HG03196 (cell line): ENCODE data around the gene TGM3.

ENCODE experiments used
- ATAC-seq: cut with Tn5 transposase; IDR thresholded peaks from one replicate; pipeline ENCODE4 v1.9.1; 2021; ENCODE audit not compliant: unreplicated experiment

Gene TGM3

DNA sequence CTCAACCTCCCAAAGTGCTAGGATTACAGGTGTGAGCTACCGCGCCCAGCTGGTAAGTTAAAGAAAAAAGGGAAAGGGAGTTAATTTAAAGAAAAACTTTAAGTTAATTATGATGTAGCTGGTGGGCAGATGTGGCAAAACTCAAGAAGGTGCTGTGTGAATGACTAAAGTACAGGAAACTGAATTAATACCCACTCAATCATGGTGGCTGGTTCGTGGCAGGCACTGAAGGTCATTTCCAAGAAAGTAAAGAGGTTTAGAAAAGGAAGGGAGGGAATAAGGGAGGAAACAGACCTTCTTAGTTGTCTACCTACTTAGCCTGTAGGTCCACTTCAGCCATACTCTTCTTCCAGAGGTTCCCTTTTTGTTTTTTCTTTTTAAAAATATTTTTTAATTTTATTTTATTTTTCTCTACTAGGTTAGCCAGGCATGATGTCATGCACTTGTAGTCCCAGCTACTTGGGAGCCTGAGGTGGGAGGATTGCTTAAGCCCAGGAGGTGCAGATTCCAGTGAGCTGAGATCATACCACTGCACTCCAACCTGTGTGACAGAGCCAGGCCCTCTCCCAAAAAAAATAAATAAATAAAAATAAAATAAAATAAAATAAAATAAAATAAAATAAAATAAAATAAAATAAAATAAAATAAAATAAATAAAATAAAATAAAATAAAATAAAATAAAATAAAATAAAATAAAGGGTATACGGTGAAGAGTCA is 11.9 kb upstream of the TGM3 start:
- no peak for ATAC-seq

DNA sequence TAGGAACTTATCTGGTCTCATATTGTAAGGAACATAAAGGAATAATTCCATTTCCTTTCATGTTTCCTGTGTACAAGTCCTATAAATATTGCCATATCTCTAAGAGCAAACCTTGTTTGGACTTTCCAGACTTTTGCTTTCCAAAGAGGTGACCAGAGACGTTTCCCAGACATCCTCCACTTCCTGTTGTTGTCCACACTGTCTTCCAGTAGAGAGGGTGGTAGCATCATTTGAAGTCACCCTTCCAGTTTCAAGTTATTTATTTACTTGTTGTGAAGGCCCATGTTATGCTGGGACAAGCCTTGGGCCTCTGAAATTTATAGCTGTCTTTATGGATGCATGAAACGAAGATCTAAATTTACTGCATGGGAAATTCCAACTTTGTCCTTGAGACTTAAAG is 10.6 kb upstream of the TGM3 start:
- no peak for ATAC-seq

DNA sequence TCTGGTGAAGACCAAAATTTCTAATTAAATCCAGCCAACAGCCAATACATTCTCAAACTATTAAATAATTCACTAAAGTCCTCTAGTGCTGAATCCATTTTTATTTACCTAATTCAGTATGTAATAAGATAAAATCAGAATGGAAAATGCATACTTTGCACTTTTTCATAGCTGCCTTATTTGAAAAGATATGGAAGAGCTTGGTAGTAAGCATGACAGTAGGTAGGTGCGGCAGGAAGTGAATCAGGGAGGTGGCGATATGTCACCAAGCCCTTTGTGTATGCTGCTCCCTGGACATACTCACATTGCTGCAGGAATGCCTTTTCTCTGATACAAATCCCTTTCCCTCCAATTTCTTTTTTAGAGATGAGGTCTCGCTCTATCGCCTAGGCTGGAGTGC is 10.2 kb upstream of the TGM3 start:
- no peak for ATAC-seq

DNA sequence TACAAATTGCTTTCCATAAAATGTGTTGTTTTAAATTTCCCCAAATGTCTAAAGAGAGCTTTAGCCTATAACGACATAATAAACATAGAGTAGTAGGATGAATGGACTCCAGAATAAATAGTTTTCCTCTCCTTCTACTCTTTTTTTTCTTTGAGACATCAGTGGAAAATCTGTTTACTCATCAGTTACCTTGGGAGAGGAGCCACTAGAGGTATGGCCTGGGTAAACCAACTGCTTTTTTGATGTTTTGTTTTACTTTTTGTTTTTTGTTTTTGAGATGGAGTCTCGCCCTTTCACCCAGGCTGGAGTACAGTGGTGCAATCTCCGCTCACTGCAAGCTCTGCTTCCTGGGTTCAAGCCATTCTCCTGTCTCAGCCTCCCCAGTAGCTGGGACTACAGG is 8.3 kb upstream of the TGM3 start:
- ATAC-seq: no peak

DNA sequence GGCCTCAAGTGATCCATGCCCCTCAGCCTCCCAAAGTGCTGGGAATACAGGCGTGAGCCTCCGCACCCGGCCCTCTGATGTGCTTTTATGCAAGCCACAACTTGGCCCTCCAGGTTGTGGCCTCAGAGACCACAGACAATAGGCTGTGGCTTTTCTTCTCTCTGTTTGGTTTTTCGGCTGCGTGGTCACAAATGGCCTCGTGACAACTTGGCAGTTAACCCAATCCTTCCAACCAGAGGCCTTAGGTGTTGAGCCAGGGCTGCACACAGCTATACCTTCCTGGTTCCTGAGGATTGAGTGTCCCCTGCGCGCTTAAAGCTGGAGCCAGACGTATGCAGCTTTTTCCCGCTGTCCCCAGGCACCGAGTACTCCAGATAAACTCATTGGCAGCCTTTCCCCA is 6.3 kb upstream of the TGM3 start:
- ATAC-seq: no peak

DNA sequence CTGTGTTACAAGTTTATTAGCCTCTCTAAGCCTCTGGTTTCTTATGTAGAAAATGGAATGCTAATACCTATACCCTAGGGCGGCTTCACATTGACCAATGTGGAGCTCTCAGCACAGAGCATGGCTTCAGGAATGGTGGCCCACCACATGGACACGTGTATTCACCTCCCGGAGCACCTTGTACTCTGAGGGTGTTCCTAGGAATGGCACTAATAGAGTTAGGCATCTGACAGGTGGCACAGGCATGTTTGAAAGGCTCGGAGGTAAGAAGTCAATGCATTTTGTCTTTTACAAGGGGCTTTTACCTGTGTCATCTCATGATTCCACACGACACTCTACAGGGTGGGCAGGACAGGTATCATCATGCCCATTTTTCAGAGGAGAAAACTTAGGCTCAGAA is 5.3 kb upstream of the TGM3 start:
- no peak for ATAC-seq

DNA sequence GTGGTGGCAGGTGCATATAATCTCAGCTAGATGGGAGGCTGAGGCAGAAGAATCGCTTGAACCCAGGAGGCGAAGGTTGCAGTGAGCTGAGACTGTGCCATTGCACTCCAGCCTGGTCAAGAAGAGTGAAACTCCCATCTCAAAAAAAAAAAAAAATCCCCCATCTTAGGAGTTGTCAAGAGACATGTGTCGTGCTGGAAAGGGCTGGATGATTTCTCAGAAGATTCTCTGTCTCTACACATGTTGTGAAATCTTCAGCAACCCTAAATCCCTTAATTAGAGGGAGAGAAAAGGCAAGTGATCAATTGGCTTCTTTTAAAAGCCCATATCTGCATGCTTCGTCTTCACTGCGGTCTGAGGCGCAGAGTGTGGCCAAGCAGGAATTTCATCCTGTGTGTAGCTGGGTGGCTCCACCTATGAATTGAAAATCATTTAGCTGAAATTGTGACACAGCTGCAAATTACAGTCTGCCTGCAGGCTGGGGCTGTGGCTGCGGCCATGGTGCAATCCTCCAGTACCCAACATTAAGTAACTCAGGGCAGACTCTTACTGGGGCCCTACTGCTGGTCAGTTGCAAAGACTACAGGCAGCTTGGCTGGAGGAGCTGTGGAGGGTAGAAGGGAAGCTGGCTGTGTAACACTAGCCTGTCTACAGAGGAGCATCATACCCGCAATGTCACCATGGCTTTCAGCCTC is 3.2 kb upstream of the TGM3 start:
- ATAC-seq: no peak

DNA sequence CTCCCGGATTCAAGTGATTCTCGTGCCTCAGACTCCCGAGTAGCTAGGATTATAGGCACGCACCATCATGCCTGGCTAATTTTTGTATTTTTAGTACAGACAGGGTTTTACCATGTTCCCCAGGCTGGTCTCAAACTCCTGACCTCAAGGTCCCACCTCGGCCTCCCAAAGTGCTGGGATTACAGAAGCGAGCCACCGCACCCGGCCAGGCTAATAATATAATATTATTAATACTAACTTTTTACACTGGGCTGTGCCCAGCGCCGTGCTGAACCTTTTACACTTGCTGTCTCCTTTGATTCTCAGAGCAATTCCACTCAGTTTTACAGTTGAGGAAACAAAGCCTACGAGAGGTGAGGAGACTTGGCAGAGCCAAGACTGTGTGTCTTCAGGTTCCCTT is 2.3 kb upstream of the TGM3 start:
- ATAC-seq: no peak

DNA sequence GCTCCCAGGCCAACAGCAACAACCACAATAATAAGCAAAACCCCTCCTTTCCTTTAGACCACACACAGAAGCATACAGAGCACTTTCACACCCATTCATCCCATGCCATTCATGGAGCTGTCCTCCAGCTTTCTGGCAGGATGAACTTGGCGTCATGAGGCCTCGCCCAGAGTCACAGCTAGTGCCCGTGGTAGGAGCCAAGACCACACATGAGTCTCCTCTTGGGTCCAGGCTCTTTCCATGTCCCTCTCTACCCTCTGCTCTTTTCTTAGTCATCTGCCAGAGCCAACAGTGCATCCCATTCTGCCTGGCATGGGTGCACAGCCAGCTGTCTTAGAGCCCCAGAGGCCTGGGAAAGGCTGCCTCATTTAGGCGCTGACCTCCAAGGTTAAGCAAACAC is 1.8 kb upstream of the TGM3 start:
- ATAC-seq: no peak

DNA sequence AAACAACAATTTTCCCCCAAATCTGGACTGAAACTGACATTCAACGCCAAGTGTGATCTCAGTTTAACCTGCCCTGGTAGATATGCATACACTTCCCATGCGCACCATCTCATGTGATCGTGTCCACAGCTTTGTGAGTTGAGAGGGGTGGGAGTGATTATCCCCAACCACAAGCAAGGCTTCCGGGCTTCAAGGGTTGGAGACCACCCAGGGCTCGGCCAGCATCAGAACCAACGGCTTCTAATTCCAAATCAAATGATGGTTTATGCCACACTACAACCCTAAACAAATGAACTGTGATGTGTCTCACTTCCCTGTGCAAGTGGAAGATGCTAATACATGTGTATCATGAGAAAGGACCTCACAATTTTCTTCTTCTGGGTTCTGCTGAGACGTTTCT is 515 bp upstream of the TGM3 start:
- no peak for ATAC-seq

DNA sequence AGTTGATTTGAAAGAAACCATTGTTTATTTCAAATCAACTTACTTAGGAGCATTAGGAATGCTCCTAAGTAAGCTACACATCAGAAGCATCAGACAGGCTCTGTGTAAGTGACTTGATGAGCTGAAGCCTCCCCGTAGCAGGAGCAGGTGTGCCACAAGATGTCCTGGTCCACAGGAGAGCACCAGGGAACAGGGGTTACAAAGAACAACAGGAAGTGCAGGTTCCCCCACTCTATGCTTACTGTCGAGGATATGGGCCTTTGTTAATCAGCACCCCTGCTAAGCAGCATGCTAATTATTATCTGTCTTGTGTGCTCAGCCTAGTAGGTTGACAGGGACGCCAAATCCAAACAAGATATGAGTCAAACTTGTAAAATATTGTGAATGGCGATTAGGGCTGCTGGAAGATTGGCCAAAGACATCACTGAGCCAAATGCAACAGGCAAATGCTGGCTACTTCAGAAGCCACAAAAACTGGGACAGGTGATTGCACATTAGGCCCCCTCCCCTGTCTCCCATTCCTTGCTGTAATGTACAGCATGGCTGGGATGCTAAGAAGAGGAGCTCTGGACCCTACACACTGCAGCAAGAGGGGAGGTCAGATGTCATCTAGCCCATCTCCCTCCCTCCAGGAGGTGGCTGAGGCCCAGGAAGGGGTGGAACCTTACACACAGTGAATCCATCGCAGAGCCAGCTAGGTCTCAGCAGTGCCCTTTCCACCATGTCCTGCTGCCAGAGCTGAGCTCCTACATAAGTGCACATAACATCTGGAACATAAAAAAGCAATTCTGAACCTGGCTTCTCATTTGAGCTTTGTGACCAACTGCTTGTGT is 939 bp downstream of the TGM3 start:
- no peak for ATAC-seq

DNA sequence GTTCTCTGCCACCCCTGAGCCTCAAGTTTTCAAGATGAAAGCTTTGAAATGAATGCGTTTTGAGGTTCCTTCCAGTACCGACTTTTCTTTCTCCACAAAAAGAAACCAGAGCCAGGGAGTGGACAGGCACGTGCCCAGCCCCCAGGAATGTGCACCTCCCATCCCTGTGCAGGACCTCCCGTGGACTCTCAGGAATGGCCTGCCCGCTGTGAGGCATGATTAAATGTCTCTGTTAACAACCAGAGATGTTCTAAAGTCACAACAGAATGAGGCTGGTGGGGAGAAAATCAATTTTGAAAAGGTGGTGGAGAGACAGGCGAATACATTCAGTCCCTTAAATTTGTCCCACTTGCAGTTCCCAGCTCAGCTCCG is 1.5 kb downstream of the TGM3 start:
- no peak for ATAC-seq

DNA sequence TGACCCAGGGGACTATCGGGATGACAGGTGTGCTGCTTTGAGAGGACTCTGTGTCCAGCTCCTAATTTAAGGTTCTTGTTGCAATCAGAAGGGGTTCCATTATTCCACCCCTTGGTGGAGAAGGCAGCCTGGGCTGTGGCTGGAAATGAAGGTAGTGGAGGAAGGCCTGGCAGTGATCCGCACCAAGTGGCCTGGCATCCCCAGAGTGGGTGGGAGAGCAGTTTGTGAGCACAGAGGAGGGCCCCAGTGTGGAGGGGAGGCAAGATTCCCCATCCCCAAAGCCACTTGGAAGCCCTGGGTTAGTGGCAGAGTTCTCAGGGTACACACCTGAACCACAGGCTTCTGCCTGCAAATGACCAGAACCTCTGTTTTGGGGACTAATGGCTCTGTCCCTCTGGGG is 2.3 kb downstream of the TGM3 start:
- no peak for ATAC-seq

DNA sequence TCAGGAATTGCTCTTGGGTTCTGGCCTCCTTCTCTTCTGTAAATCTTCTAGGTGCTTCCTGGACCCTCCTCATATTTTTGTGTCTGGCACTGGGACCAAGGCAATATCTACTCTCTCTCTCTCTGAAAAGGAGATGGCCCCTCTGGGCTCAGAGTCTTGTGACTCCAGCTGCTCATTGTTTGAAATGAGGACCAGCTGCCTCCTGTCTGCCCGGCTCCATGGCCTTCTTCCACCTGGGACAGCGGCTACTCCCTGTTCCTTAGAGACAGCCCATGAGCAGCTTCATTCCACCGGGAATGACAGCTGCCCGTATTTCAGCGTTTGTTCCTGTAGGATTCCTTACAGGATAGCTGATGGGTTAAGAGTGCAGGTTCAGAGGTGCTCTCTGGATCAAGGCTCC is 2.9 kb downstream of the TGM3 start:
- no peak for ATAC-seq

DNA sequence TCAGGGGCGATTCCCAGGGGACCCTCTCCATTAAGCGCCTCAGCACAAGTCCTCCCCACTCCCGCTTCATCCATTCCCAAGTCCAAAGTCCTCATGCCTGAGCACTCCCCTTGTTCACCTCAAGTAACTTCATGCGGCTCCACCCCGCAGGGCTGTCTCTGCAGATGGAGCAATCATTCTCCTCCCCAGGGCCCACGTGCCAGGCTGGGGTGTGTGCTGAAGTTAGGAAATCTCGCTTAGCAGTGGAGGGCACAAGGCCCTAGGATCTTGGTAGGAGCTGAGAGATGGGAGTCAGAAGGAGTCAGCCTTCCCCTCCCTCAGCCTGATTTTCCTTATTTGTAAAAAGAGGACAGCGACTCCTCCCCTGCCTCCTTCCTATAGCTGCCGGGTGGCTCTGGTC is 3.5 kb downstream of the TGM3 start:
- no peak for ATAC-seq

DNA sequence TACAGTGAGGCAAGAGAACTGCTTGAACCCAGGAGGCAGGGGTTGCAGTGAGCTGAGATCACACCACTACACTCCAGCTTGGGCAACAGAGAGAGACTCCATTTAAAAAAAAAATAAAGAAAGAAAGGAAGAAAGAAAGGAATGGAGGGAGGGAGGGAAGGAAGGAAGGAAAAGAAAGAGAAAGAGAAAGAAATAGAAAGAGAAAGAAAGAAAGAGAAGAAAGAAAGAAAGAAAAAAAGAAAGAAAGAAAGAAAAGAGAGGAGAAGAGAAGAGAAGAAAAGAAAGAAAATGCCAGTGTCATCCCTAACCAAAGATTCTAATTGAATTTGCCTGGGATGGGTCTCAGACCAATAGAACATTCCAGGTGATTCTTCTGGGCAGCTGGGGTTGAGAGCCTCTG is 4.2 kb downstream of the TGM3 start:
- no peak for ATAC-seq

DNA sequence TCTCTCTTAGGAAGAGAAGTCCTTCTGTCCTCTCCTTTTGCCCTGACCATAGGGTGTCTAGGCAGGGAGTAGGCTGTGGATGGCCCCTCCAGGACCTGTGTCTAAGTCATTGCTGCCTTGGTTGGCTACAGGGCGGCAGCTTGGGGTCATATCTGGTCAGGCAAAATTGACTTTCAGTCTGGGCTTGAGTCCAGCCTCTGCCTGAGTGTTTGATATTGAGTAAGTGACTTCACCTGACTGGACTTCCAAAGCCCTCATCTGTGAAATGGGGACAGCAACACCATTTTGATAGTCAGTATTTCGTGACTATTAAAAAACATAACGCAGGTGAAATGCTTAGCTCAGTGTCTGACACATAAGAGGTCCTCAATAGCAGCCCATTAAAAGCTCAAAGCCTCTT is 4.6 kb downstream of the TGM3 start:
- ATAC-seq: no peak

DNA sequence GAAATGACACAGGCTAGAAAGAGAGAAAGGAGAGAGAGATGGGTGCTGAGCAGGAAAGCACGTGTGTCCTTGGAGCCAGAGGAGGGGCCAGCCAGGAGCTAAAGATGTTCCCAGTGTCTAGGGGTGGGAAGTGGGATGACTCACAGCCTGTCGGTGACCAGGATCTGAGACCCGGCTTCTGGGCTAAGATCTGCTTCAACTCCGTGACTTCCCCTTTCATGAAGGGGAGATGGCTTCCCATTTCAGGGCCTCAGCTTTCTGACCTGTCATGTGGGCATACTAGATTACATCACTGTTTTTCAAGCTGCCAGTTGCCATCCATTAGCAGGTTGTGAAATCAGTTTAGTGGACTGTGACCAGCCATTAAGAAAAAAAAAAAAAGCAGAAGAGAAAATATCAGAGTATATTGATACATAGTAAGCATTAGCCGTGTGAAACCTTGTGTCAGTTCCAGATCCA is 5.4 kb downstream of the TGM3 start:
- ATAC-seq: no peak

DNA sequence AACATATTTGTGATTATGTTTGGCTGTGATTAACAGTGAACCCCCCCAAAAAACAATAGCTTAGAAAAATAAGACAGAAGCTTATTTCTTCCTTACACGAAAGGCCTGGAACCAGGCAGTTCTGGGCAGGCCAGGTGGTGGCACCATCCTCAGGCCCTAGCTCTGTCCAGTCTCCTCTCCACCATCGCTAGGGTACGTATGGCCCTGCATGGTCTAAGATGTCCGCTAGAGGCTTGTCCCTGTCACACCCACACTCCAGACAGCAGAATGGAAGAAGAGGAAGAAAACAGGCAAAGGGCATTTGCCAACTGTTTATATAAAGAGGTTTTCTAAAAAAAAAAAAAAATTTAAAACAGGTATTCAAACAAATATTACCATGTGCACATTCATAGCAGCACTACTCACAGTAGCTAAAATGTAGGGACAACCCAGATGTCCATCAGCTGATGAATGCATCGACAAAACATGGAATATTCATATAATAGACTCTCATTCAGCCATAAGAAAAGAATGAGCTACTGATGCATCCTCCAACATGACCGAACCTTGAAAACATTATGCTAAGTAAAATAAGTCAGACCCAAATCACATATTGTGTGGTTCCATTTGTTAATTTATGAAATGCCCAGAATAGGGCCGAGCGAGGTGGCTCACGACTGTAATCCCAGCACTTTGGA is 6.7 kb downstream of the TGM3 start:
- ATAC-seq: no peak

DNA sequence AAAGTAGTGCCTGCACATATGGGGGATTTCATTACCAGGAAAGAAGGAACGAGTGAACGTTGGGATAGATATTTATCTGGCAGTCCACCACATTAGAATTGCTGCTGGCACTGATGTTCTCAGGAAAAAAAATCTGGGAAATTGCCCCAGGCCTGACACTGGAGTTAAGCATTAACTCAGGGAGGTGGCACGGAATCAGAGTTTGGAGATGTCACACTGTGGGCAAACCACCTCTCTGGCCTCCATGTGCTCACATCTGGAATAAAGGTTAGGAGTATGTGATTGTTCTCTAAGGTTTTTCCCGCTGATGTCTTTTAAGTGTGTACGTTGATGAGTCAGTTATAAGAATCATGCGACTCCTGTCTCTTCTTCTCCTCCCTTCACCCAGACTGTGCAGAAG is 7.9 kb downstream of the TGM3 start:
- no peak for ATAC-seq

DNA sequence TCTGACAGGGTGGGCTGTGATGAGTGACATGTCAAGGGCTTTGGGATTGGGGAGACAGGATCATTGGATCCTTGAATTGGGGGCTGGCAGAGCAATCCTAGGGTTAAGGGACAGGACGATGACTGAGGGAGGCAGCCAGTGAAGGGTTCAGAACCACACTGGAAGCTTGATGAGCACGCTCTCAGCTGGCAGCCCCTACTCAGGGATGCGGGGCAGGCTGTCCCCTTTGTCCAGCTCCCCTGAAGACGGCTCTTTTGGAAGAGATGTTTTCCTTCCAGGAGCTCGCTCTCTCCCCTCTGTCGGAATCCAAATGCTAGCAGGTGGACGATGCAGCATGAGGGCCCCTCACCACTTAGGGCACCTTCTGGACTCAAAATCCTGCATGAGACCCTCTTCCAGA is 8.4 kb downstream of the TGM3 start:
- no peak for ATAC-seq

DNA sequence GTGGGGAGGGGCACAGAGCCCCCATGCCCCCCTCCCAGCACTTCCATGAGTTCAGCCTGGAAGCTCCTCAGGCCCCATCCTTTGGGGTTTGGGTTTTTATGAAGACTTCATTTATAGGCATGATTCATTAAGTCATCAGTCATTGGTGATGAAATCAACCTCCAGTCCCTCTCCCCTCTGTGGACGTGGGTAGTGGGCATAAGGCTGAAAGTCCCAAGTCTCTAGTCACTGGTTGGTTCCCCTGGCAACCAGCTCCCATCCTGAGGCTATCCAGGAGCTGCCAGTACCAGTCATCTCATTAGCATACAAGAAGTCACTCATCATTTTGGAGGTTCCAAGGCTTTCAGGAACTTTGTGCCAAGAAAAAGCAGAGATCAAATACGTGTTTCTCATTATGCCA is 9.2 kb downstream of the TGM3 start:
- ATAC-seq: no peak
